K562 (cell line): Measurements from ENCODE around the gene RAI1. TPM values are rescaled to one million over a fixed set of nuclear protein-coding genes. Genes with fewer than 3 reads are reported as not detected.
A peak's percentile ranks its signal among the peaks of the same experiment; 100 is the strongest.

Experiments used
- ATAC-seq: fragments of 200-7000 bp; cut with Tn5 transposase; 3 replicates; pipeline ENCODE4 v1.9.1; 2020; ENCODE audit warnings: moderate library complexity
- BruUV-seq: library from RNA; stranded (reverse); fragments of 400-500 nt; replicated peaks from 2 replicates; lab custom pipeline; 2021; lab: Mats Ljungman, UMichigan
- CTCF ChIA-PET: fragments of 300-600 bp; formaldehyde crosslinking; extraction: SDS; loops from one replicate; lab custom pipeline; 2021; ENCODE audit warnings: low intra/inter-chr PET ratio; lab: Yijun Ruan, JAX
- POLR2A ChIA-PET: fragments of 300-600, 350-650 bp; sonication (Branson Sonifier 250); formaldehyde crosslinking; extraction: SDS; loops from one replicate; lab custom pipeline; 2021; ENCODE audit warnings: antibody characterized with exemption, inconsistent platforms; lab: Yijun Ruan, JAX
- DNase-seq, 4 experiments: peaks; one replicate each; pipeline versions ENCODE4 v3.0.0 to v3.0.0-alpha.2; 2011 to 2018; ENCODE audit warnings: low spot score in 3 of 4, mixed read lengths in 3 of 4; ENCODE audit errors: extremely low read depth in 1 of 4
- FAIRE-seq: peaks from 2 replicates; lab custom pipeline; 2011; peaks lifted over from hg19 to GRCh38; lab: Jason Lieb, UNC
- H2AFZ ChIP-seq: 2 replicates; pipeline ENCODE4 v1.6.0; 2011; ENCODE audit warnings: low read depth, low read length, control low read depth, inconsistent platforms
- H3K27ac ChIP-seq: fragments of 200-600 bp; 3 replicates; pipeline ENCODE4 v1.8.0; 2011; ENCODE audit warnings: low read depth, mild to moderate bottlenecking, control low read depth, inconsistent platforms, low read length, moderate library complexity, mixed read lengths; ENCODE audit errors: extremely low read depth
- H3K27me3 ChIP-seq, 2 experiments: fragments of 300-600 bp in 1 of 2; 2 replicates in 1 of 2; 3 replicates in 1 of 2; pipeline versions ENCODE4 v1.6.0 to v1.8.0; 2011; ENCODE audit warnings: inconsistent platforms in 2 of 2, low read length in 2 of 2, mild to moderate bottlenecking in 1 of 2, mixed read lengths in 1 of 2, moderate library complexity in 1 of 2; ENCODE audit not compliant: control insufficient read depth in 2 of 2, insufficient read depth in 2 of 2
- H3K36me3 ChIP-seq: fragments of 300-600 bp; 3 replicates; pipeline ENCODE4 v1.8.0; 2011; ENCODE audit warnings: mild to moderate bottlenecking, low read length, inconsistent platforms; ENCODE audit not compliant: control insufficient read depth, insufficient read depth
- H3K4me1 ChIP-seq, 2 experiments: fragments of 200-600 bp in 1 of 2; replicated peaks in 1 of 2; 2 replicates in 1 of 2; 3 replicates in 1 of 2; pipeline versions ENCODE4 v1.5.1 to v1.8.0; 2011; ENCODE audit warnings: inconsistent platforms in 2 of 2, low read length in 2 of 2, mild to moderate bottlenecking in 1 of 2, mixed read lengths in 1 of 2, moderate library complexity in 1 of 2; ENCODE audit not compliant: control insufficient read depth in 2 of 2, insufficient read depth in 2 of 2
- H3K4me2 ChIP-seq: 2 replicates; pipeline ENCODE4 v1.6.1; 2011; ENCODE audit warnings: low read length, control low read depth, inconsistent platforms, mixed read lengths; ENCODE audit not compliant: insufficient read depth
- H3K4me3 ChIP-seq: fragments of 200-600 bp; sonication (generic), shearing (Covaris generic); 2 replicates; pipeline ENCODE4 v1.5.1; 2016; ENCODE audit warnings: control low read depth, inconsistent platforms
- H3K79me2 ChIP-seq: fragments of 200-600 bp; 3 replicates; pipeline ENCODE4 v1.8.0; 2011; ENCODE audit warnings: low read length, inconsistent platforms; ENCODE audit not compliant: control insufficient read depth, insufficient read depth
- H3K9ac ChIP-seq, 2 experiments: 2 replicates each; pipeline versions ENCODE4 v1.6.0 to v1.6.1; 2011; ENCODE audit warnings: low read depth in 2 of 2, low read length in 2 of 2, control low read depth in 1 of 2, inconsistent platforms in 1 of 2, mild to moderate bottlenecking in 1 of 2, mixed read lengths in 1 of 2; ENCODE audit not compliant: insufficient read depth in 1 of 2
- H3K9me1 ChIP-seq: one replicate; pipeline ENCODE4 v1.6.0; 2011; ENCODE audit warnings: inconsistent platforms, mild to moderate bottlenecking, low read length, moderate library complexity; ENCODE audit not compliant: control insufficient read depth, insufficient read depth
- H3K9me3 ChIP-seq: replicated peaks from 2 replicates; pipeline ENCODE4 v1.5.1; 2011; ENCODE audit warnings: low read depth, low read length, inconsistent platforms; ENCODE audit not compliant: control insufficient read depth, insufficient read depth
- H4K20me1 ChIP-seq: replicated peaks from 2 replicates; pipeline ENCODE4 v1.6.1; 2011; ENCODE audit warnings: low read length, inconsistent platforms, mixed read lengths; ENCODE audit not compliant: control insufficient read depth, insufficient read depth
- CUX1 ChIP-seq: fragments of 200-800 bp; sonication (Bioruptor generic); IDR thresholded peaks from 2 replicates; pipeline ENCODE4 v1.6.1; 2016; ENCODE audit warnings: missing genetic modification characterization, missing compliant biosample characterization
- FOXJ2 ChIP-seq: fragments of 200-800 bp; sonication (Bioruptor generic); IDR thresholded peaks from 2 replicates; pipeline ENCODE4 v1.6.1; 2016; ENCODE audit warnings: missing genetic modification characterization, missing compliant biosample characterization
- HCFC1 ChIP-seq: IDR thresholded peaks from 2 replicates; pipeline ENCODE4 v1.6.1; 2012; ENCODE audit warnings: low read depth, low read length, improper control_type of control experiment
- KDM1A ChIP-seq, 2 experiments: fragments of 450-650 bp; IDR thresholded peaks; 2 replicates each; pipeline ENCODE4 v1.6.1; 2016; ENCODE audit warnings: mild to moderate bottlenecking in 2 of 2
- MECOM ChIP-seq: fragments of 250-450 bp; sonication (Bioruptor Pico); IDR thresholded peaks from 2 replicates; pipeline ENCODE4 v1.8.0; 2022; ENCODE audit warnings: inconsistent platforms
- MTF1 ChIP-seq: fragments of 250-450 bp; sonication (Bioruptor Pico); IDR thresholded peaks from 2 replicates; pipeline ENCODE4 v1.9.0; 2021; ENCODE audit warnings: moderate library complexity, mild to moderate bottlenecking, inconsistent platforms, borderline replicate concordance
- RBM25 ChIP-seq: fragments of 200-400 bp; formaldehyde crosslinking; IDR thresholded peaks from 2 replicates; pipeline ENCODE4 v1.6.1; 2018; ENCODE audit warnings: low read length, low read depth, moderate library complexity; ENCODE audit not compliant: severe bottlenecking
- ZFP36 ChIP-seq: fragments of 150-350 bp; IDR thresholded peaks from 2 replicates; pipeline ENCODE4 v1.6.1; 2018; ENCODE audit warnings: low read length, low read depth; ENCODE audit not compliant: partially characterized antibody
- ZKSCAN1 ChIP-seq: fragments of 150-350 bp; IDR thresholded peaks from 2 replicates; pipeline ENCODE4 v1.6.1; 2016; ENCODE audit warnings: low read depth, low read length
- ZNF311 ChIP-seq: fragments of 250-450 bp; sonication (Bioruptor Pico); IDR thresholded peaks from 2 replicates; pipeline ENCODE4 v1.4.0; 2020; ENCODE audit warnings: mild to moderate bottlenecking, moderate library complexity
- ZNF511 ChIP-seq: sonication (generic); formaldehyde crosslinking; IDR thresholded peaks from 2 replicates; pipeline ENCODE4 v1.8.0; 2022; ENCODE audit warnings: mild to moderate bottlenecking, missing genetic modification reagents
- ZNF699 ChIP-seq: fragments of 250-450 bp; sonication (Bioruptor Pico); IDR thresholded peaks from 2 replicates; pipeline ENCODE4 v1.8.0; 2021; ENCODE audit warnings: mild to moderate bottlenecking, moderate library complexity; ENCODE audit not compliant: insufficient replicate concordance
- ZNF707 ChIP-seq: fragments of 250-450 bp; sonication (Bioruptor Pico); conservative IDR thresholded peaks from 2 replicates; pipeline ENCODE4 v1.8.0; 2022; ENCODE audit warnings: inconsistent platforms, mild to moderate bottlenecking, moderate library complexity
- WGBS: fragments of 100-300 bp; shearing (Covaris generic); methylation state at CpG from one replicate; pipeline ENCODE4 v1.1.6; 2016; ENCODE audit warnings: low coverage, mixed read lengths; ENCODE audit not compliant: insufficient coverage; ENCODE audit errors: missing lambda C conversion rate; 5-methylcytosine and 5-hydroxymethylcytosine counted together
- in situ Hi-C: fragments of 300-500 bp; cut with MboI; formaldehyde crosslinking; loops from 4 replicates; pipeline ENCODE4 v1.15.0; 2018; ENCODE audit warnings: inconsistent platforms, mixed read lengths
- intact Hi-C: fragments of 100-400 bp; cut with micrococcal nuclease; formaldehyde crosslinking; loops from 2 replicates; pipeline ENCODE4 v1.14.2; 2022
- polyA plus RNA-seq, 8 experiments: library from polyadenylated mRNA; depleted of rRNA in 4 of 8; stranded (reverse) in 5 of 8; unstranded in 3 of 8; fragments of >200 nt; fragmentation: Nextera tagmentation in 2 of 8; fragmentation: Illumina TruSeq in 1 of 8; extraction: Ambion mirVana in 2 of 8; extraction: Trizol in 1 of 8; gene quantifications; 2 replicates each; pipeline versions ENCODE4 v1.2.1 to v1.2.3, GENCODE V29; 2011 to 2014; ENCODE audit warnings: inconsistent platforms in 1 of 8, missing spikeins in 1 of 8
- total RNA-seq, 7 experiments: library from RNA; depleted of rRNA in 6 of 7; stranded (reverse); fragments of >200 nt in 6 of 7; fragmentation: Illumina TruSeq in 2 of 7; extraction: Trizol in 2 of 7; gene quantifications; 2 replicates each; pipeline versions ENCODE4 v1.2.1 to v1.2.3, GENCODE V29; 2011 to 2021; ENCODE audit warnings: low replicate concordance in 1 of 7

RAI1 gene
- total and polyA plus RNA-seq, 9 of the 15 experiments (the other 6 are each of a cell fraction or from before 2014, with no cell fraction given), result 0.68 to 19.9 (median 5.5) TPM

- TF ChIP-seq MECOM (CRISPR knock-in tag) (no peak), HCFC1 (no peak), RBM25 (peak; percentile 34)
Measured at GRCh38 chr17:17760872-17761550, 79.8 kb downstream of the RAI1 start (continued).

DNA sequence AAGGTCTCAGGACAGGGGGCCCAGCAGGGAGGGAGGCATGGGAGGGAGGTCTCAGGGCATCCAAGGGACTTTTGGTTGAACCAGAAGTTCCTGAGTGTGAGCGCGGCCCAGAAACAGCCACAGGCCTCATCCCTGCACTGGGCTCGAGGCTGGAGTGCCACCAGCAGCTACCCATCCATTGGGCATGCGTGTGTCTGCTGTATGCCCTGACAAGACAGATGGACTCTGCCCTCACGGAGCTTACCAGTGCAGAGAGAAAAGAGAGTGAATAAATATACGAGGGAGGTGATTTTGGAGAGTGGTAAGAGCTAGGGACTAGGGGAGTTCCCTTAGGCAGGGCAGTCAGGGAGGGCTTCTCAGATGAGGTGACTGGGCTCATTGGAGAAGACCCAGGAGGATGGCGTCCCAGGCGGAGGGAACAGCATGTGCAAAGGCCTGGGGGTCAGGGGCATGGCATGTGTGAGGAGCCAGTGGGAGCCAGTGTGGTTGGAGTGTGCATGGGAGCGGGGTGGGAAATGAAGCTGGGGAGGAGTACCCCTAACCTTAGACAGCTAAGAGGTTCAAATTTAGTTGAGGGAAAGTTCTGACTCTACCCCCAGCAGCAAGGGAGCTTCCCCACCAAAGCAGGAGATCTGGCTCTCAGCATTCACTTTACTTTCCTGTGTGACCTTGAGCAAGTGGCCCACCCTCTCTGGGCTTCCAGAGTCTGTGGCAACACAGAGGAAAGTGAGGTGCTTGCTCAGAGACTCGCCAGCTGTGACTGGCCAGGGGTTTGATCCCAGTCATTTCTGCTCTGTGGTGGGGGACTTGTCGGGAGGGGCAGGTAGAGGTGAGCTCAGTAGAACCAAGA, 80.9 kb downstream of the RAI1 start:
- BruUV-seq, result no TSS peak
- Histone ChIP-seq H3K27ac (no peak overlapping the region), H3K4me3 (no peak overlapping the region), H3K79me2 (no peaks in the 10 kb centered on the region), H3K27me3 (no peaks in the 10 kb centered on the region), H3K9me1 (no peaks in the 10 kb centered on the region), H3K4me2 (no peak overlapping the region), H2AFZ (no peak overlapping the region), H3K36me3 (peaks cover 2% of the 10 kb centered on the region; the same call in 1 of the 3 replicates), H3K4me1 (peaks cover 0 to 15% of the 10 kb centered on the region in 2 experiments; a peak in 2 of 5 replicates), H3K9ac (peak overlapping the region in 1 of 2 experiments; percentile 68; a peak in 2 of 4 replicates), H4K20me1 (no peaks in the 10 kb centered on the region), H3K9me3 (no peaks in the 10 kb centered on the region)
- WGBS, result 93% methylated on average over 9 of the region's 11 CpGs
- DNase-seq (no peak), FAIRE-seq (no peak), ATAC-seq (no peak)
- ChIA-PET POLR2A (interaction anchor here (0.5 to 1.6 kb wide), 2 partner anchors 13 to 166 kb away, joined by 3 to 6 read pairs; no protein-coding TSS in a partner anchor), CTCF (no interaction called here)
- in situ Hi-C loops (no loop called here), intact Hi-C loops (no loop called here)
- TF ChIP-seq MTF1 (no peak), ZFP36 (peak; percentile 72), KDM1A (IDR thresholded peaks at IDR 0.05) (0 out of 4 replicates have a peak, but pooled peaks of 1 of the 2 experiments have one; percentile 22), ZNF311 (no peak), FOXJ2 (tag) (no peak), CUX1 (CRISPR knock-in tag) (no peak), ZKSCAN1 (no peak), RBM25 (peak; percentile 79), ZNF699 (CRISPR knock-in tag) (no peak), ZNF707 (no peak), ZNF511 (CRISPR knock-in tag) (no peak)
